ENCODE results near the gene C1orf21. TPM values are rescaled to one million over a fixed set of nuclear protein-coding genes. Genes with fewer than 3 reads are reported as not detected.

The C1orf21 gene
- polyA plus RNA-seq, 1 of the 3 experiments (the other 2 are of a cell fraction) = 4.8 TPM

GRCh38 chr1:184352776-184353175 lies 34.1 kb upstream of the C1orf21 start:
- 17% methylated on average over 1 of the region's 1 CpG for WGBS (ENCODE audit: low lambda C conversion rate)
- Histone ChIP-seq H3K9ac (no peak overlapping the region), H3F3A (replicated peaks; ENCODE audit: insufficient read depth) (no peaks in the 10 kb centered on the region), H2AFZ (ENCODE audit: low read depth) (no peak overlapping the region), H4K20me1 (ENCODE audit: insufficient read depth) (no peaks in the 10 kb centered on the region), H3K36me3 (replicated peaks in 1 of 2; ENCODE audit: control insufficient read depth in 1 of 2, insufficient read depth in 2 of 2, low read length in 1 of 2) (no peaks in the 10 kb centered on the region), H3K27me3 (ENCODE audit: insufficient read depth) (no peaks in the 10 kb centered on the region), H3K4me3 (ENCODE audit: low read depth in 2 of 2, low read length in 1 of 2) (no peak overlapping the region), H3K4me1 (ENCODE audit: control insufficient read depth in 1 of 2, insufficient read depth in 2 of 2, low read depth in 1 of 2, low read length in 1 of 2) (no peaks in the 10 kb centered on the region; a peak in 1 of 4 replicates), H3K9me3 (no peaks in the 10 kb centered on the region), H3K79me2 (ENCODE audit: insufficient read depth) (no peaks in the 10 kb centered on the region), H3K9me2 (no peaks in the 10 kb centered on the region), H3K4me2 (no peak overlapping the region), H3K27ac (ENCODE audit: low read depth in 2 of 2, low read length in 1 of 2) (no peak overlapping the region)
- POLR2A ChIA-PET = no interaction called here
- DNase-seq = no peak
- TF ChIP-seq REST (IDR thresholded peaks at IDR 0.05; ENCODE audit: low read depth, low read length) = no peak
- no peak for TF ChIP-seq RXRA (IDR thresholded peaks at IDR 0.05; ENCODE audit: borderline replicate concordance, low read depth)
- no peak for TF ChIP-seq MXI1 (IDR thresholded peaks at IDR 0.05; ENCODE audit: low read depth, low read length)
- TF ChIP-seq GATA2 (CRISPR knock-in tag; IDR thresholded peaks at IDR 0.05) = no peak
- TF ChIP-seq RCOR1 (IDR thresholded peaks at IDR 0.05; ENCODE audit: low read length) = no peak
- no peak for TF ChIP-seq TEAD4 (IDR thresholded peaks at IDR 0.05; ENCODE audit: borderline replicate concordance, insufficient read depth)
- no peak for TF ChIP-seq FOXJ3 (CRISPR knock-in tag; IDR thresholded peaks at IDR 0.05)
- TF ChIP-seq ELF1 (IDR thresholded peaks at IDR 0.05) = no peak
- TF ChIP-seq RAD21 (IDR thresholded peaks at IDR 0.05; ENCODE audit: low read length) = no peak
- no peak for TF ChIP-seq TCF12 (IDR thresholded peaks at IDR 0.05)
- TF ChIP-seq SIN3A (IDR thresholded peaks at IDR 0.05; ENCODE audit: borderline replicate concordance, low read depth, low read length) = no peak
- TF ChIP-seq PBX3 (IDR thresholded peaks at IDR 0.05) = no peak
- no peak for TF ChIP-seq USF2 (IDR thresholded peaks at IDR 0.05; ENCODE audit: borderline replicate concordance, low read depth, low read length)
- TF ChIP-seq CHD2 (IDR thresholded peaks at IDR 0.05; ENCODE audit: low read length, partially characterized antibody) = no peak
- no peak for TF ChIP-seq JUND (IDR thresholded peaks at IDR 0.05)
- CTCF ChIA-PET = no interaction called here

Measured in SK-N-SH (cell line).